ENCODE measurements around the gene CIRBP.

- TF ChIP-seq CTCF (IDR thresholded peaks at IDR 0.05): no peak
- TF ChIP-seq POLR2A (IDR thresholded peaks at IDR 0.05): no peak
These were observed 44.9 kb upstream of the CIRBP start for GRCh38 chr19:1224047-1224825.
